CD4-positive, alpha-beta T cell treated with Interleukin-1 beta for 1 hour (primary cell): ENCODE measurements around the gene PAN3.

Experiments used
- DNase-seq, 2 donors: peaks; one replicate each; pipeline ENCODE4 v3.0.0-alpha.2; 2020 to 2022

The PAN3 gene

DNA sequence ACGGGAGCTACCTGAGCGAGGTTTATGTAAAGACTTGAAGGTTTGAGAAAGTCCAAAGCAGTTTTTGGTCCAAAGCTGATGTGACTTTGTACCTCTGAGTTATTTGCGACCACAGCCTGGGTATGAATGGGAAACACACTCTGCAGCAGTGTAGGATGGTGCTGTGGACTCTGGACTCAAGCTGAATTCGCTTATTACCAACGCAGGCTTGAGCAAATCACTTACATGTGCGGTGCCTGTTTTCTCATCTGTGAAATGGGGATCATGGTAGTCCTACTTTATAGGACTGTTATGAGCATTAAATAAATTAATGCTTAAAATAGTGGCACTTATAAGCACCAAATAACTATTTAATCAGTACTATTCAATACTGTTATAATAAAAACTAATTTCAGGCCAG, 176.5 kb downstream of the PAN3 start:
- DNase-seq = no peak

DNA sequence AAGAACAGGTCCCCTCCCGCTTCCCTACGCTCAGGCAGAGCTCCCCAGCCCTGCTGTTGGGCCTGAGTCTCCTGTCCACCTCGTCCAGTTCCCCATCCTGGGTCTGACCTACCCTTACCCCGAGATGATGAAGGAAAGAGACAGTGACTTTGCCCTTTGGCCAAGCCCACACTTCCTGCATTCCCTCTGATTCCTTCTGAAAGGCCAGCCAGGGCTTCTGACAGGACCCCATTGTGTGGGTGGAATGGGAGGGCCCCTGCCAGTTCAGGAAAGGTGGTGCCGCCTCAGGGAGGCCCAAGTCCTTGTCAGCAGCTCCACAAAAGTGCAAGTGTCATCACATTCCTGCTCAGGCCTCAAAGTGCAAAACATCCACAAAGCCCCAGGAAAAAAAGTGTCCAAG, 177.8 kb downstream of the PAN3 start:
- DNase-seq = no peak

- DNase-seq = no peak
These were observed 178.5 kb downstream of the PAN3 start for GRCh38 chr13:28316836-28317235.

DNA sequence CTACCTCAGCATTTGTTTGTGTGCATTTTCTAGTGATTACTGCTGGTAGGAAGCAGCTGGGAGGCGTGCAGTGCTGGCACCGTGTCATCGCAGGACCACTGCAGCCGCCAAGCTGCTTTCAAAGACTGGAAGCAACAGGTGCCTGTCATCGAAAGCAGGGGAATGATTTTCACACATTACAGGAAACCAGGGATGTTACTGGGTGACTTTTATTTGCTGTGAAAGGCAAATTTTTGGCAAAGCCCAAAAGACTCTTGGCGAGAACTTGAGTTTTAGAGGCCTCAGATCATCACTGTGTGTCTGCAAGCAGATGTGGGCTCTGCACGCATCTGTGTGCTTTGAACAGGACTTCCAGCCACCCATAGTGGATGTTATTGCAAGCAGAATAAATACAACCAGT, 180.2 kb downstream of the PAN3 start:
- no peak for DNase-seq

GRCh38 chr13:28319528-28319927, 181.2 kb downstream of the PAN3 start:
- DNase-seq = no peak

DNA sequence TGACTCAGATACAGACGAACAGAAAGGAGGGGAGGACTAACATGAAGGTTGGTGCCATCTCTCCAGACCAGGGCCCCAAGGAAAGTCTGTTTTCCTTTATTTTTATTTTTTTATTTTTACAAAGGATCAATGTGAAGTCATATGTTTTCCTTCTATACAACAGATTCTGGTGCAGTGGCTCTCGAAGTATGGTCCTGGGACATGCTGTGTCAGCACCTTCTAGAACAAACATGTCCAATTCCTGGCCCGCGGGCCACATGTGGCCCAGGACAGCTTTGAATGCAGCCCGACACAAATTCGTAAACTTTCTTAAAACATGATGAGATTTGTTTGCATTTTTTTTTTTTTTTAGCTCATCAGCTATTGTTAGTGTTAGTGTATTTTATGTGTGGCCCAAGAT, 181.9 kb downstream of the PAN3 start:
- no peak for DNase-seq

DNA sequence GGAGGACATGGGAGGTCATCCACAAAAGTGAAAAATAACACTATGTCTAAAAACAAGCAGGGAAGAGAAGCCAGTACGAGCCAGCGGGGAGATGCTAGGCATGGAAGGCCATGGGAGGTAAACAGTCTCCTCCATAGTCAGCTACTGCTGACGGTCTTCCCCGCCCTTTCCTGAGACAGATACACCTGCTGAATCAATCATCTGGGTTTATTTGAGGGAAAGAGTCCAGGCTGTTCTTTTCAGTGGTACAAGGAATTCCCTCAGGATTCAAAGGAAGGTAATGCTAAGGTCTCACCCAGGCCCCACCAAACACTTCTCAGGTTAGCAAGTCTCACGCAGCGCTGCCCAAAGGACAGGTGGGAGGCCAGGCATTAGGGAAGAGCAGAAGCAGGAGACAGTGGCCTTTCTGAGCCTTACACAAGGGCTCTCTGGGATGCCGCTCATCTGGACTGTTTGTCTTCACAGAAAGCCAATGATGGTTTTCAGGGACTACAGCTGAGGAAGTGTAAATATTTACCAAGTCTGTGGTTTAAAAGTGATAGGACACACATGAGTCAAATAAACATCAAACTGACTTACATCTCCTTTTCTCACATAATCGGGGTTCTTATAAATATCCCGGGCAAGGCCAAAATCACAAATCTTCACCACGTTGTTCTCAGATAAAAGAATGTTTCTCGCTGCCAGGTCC, 182.7 kb downstream of the PAN3 start:
- DNase-seq = no peak

- DNase-seq = no peak
These were observed 183.4 kb downstream of the PAN3 start for GRCh38 chr13:28321756-28322155.

- no peak for DNase-seq
These were observed 184.0 kb downstream of the PAN3 start for GRCh38 chr13:28322256-28322905.

GRCh38 chr13:28324181-28324789, 185.9 kb downstream of the PAN3 start:
- peak; percentile 49 to 54 for DNase-seq

- no peak for DNase-seq
These were observed 186.7 kb downstream of the PAN3 start for GRCh38 chr13:28325022-28325421.

DNA sequence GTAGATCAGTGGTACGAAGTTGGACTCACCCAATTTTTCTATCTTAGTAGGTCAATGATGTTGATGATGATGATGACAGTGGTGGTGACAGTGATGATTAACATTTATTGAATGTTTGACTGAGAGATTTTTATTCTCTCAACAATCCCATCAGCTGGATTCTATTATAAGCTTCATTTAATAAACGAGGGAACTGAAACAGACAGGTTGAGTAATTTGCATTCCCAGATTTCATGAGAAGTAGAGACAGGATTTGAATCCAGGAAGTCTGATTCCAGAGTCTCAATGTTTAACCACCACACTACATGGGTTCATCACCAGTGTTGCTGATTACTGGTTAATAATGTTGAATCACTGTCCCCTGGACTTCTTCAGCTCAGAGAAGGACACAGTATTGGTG, 187.7 kb downstream of the PAN3 start:
- no peak for DNase-seq

DNA sequence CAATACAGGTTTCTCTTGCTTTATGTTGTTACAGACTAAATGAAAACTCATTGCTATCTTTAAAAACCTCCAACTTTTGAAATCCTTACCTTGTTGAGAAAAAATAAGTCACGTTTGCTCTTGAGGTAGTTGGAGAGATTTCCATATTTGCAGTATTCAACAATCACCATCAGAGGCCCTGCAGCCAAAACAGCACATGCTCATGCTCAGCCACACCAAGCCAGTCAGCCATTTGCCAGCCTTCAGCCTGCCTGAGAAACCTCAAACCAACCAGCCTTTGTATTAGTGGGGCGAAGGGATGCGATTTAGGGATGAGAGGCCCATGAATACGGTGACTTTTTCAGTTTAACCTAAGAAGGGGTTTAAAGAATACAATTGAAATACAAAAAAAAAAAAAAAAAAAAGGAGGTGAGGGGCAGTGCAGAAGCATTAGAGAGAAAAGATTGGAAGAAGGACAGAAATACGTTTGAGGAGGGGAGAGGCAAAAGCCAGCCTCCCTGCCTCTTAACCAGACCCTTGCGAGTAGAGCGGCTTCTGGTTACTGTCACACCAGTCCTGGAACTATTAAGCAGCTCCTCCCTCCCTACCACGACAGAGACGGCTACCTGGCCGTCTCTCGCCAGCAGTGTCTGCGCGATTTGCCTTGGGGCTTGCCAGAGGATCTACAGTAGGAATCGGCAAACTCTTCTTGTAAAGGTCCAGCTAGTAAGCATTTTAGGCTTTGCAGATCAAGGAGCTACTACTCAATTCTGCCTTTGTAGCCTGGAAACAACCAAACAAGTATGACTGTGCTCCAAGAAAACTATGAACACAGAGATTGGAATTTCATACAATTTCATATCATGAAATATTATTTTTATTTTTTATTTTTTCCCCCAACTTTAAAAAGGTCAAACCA, 189.3 kb downstream of the PAN3 start:
- DNase-seq = no peak

- DNase-seq = no peak
These were observed 189.9 kb downstream of the PAN3 start for GRCh38 chr13:28328271-28328607.

- DNase-seq = no peak
These were observed 191.2 kb downstream of the PAN3 start for GRCh38 chr13:28329395-28330158.

DNA sequence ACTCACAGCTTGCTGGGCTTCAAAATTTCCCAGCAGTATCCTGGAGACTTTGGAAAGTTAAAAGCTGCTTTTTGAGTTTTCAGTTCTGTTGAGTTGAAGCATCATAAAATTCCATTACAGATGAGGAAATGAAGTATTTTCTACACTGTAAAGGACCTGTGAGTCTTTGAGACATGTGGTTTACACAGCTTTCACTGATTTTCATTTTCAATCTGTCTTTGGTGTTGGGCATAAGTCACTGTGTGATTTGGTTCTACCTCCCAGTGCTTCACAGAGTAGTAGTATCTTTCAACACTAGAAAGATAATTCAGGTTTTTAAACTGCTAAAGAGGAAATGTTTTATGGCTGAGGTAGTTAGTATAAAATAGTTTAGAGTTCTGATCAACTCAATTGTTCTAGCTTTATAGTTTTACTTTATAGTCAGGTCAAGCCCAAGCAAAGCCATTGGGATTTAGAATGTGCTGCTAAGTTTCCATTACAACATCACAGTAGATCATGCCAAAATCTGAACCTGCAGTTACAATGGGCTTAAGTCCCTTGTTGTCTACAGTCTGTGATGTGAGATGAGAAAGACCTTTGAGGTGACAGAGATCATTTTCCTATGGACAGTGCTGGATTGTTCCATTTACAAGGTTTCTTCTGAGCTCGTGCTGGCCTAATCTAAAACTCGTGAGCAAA, 195.0 kb downstream of the PAN3 start:
- no peak for DNase-seq

GRCh38 chr13:28336193-28336657, 197.9 kb downstream of the PAN3 start:
- DNase-seq = no peak

GRCh38 chr13:28337166-28338005, 199.0 kb downstream of the PAN3 start:
- DNase-seq = no peak

GRCh38 chr13:28338006-28338574, 199.7 kb downstream of the PAN3 start:
- no peak for DNase-seq

DNA sequence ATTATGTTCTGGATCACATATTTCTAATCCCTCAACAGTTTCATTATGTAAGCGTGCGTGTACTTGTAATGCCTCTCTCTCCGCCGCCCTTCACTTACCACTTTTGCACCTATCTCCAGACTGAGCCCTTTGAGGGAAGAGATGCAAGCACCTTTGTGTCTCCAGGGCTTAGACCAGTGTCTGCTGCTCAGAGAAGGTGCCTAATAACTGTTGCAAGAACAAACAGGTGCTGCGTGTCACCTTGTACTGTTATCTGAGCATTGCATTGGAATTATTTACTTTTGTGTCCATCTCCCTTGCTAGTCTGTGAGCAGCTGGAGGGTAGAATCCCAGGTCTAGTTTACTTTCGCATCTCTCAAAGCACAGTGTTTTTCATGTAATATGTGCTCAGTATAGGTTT, 200.4 kb downstream of the PAN3 start:
- no peak for DNase-seq

- no peak for DNase-seq
These were observed 201.1 kb downstream of the PAN3 start for GRCh38 chr13:28339419-28339818.
